ENCODE measurements around the gene ANKRD42.

- TF ChIP-seq CTCF (conservative IDR thresholded peaks at IDR 0.05), result no peak
- TF ChIP-seq EZH2 (IDR thresholded peaks at IDR 0.05; ENCODE audit: low read depth), result no peak
Measured at GRCh38 chr11:83206221-83206620, 12.7 kb downstream of the ANKRD42 start.

Data from PC-9 (cell line).